ENCODE results near the gene STK33.

Gene STK33

GRCh38 chr11:8352103-8352875, 241.7 kb downstream of the STK33 start:
- DNase-seq, result no peak

- no peak for DNase-seq
Observed at GRCh38 chr11:8351223-8351622, 242.8 kb downstream of the STK33 start.

GRCh38 chr11:8347978-8348377, 246.1 kb downstream of the STK33 start:
- DNase-seq, result no peak

- no peak for DNase-seq
Observed at GRCh38 chr11:8346157-8346755, 247.8 kb downstream of the STK33 start.

GRCh38 chr11:8345179-8345578, 248.8 kb downstream of the STK33 start:
- DNase-seq, result no peak

GRCh38 chr11:8344346-8344745, 249.7 kb downstream of the STK33 start:
- no peak for DNase-seq

GRCh38 chr11:8342821-8343681, 251.0 kb downstream of the STK33 start:
- DNase-seq, result no peak

- no peak for DNase-seq
Observed at GRCh38 chr11:8341996-8342395, 252.0 kb downstream of the STK33 start.
